DND-41 (cell line): ENCODE data around the gene PRPF6.
A peak's percentile ranks its signal among the peaks of the same experiment; 100 is the strongest.

Source experiments
- ATAC-seq: fragments of 200-7000 bp; cut with Tn5 transposase; 3 replicates; pipeline ENCODE4 v1.9.1; 2021; ENCODE audit warnings: low read depth; ENCODE audit not compliant: insufficient read depth
- DNase-seq: peaks from one replicate; pipeline ENCODE4 v3.0.0-alpha.2; 2020
- H2AFZ ChIP-seq: 2 replicates; pipeline ENCODE4 v1.6.0; 2012; ENCODE audit warnings: low read depth, low read length
- H3K27ac ChIP-seq: 2 replicates; pipeline ENCODE4 v1.5.1; 2012; ENCODE audit warnings: low read length, inconsistent platforms
- H3K27me3 ChIP-seq: fragments of 200-600 bp; sonication (generic); 2 replicates; pipeline ENCODE4 v1.6.0; 2012; ENCODE audit warnings: low read length, mild to moderate bottlenecking, inconsistent platforms; ENCODE audit not compliant: insufficient read depth, poor library complexity
- H3K36me3 ChIP-seq: 2 replicates; pipeline ENCODE4 v1.5.1; 2012; ENCODE audit warnings: low read length, inconsistent platforms; ENCODE audit not compliant: insufficient read depth
- H3K4me1 ChIP-seq: 2 replicates; pipeline ENCODE4 v1.5.1; 2012; ENCODE audit warnings: mild to moderate bottlenecking, low read length; ENCODE audit not compliant: insufficient read depth
- H3K4me2 ChIP-seq: 2 replicates; pipeline ENCODE4 v1.6.0; 2012; ENCODE audit warnings: mild to moderate bottlenecking, moderate library complexity, low read length, inconsistent platforms; ENCODE audit not compliant: insufficient read depth
- H3K4me3 ChIP-seq, 2 experiments: fragments of 200-600 bp in 1 of 2; shearing (Covaris generic) in 1 of 2; 2 replicates each; pipeline ENCODE4 v1.5.1; 2012 to 2016; ENCODE audit warnings: inconsistent platforms in 2 of 2, low read length in 2 of 2, mild to moderate bottlenecking in 2 of 2, low read depth in 1 of 2, moderate library complexity in 1 of 2
- H3K79me2 ChIP-seq: 2 replicates; pipeline ENCODE4 v1.6.0; 2012; ENCODE audit warnings: low read length, inconsistent platforms; ENCODE audit not compliant: insufficient read depth
- H3K9ac ChIP-seq: 2 replicates; pipeline ENCODE4 v1.6.0; 2012; ENCODE audit warnings: low read depth, mild to moderate bottlenecking, inconsistent platforms, low read length, moderate library complexity
- H3K9me3 ChIP-seq: 2 replicates; pipeline ENCODE4 v1.5.1; 2012; ENCODE audit warnings: low read length, moderate library complexity, mild to moderate bottlenecking, inconsistent platforms; ENCODE audit not compliant: insufficient read depth, severe bottlenecking
- H4K20me1 ChIP-seq: 2 replicates; pipeline ENCODE4 v1.6.0; 2012; ENCODE audit warnings: low read length; ENCODE audit not compliant: insufficient read depth
- CTCF ChIP-seq: IDR thresholded peaks from 2 replicates; pipeline ENCODE4 v1.5.1; 2012; ENCODE audit warnings: borderline replicate concordance, low read length, moderate library complexity, mild to moderate bottlenecking; ENCODE audit not compliant: poor library complexity, severe bottlenecking; ENCODE audit errors: extremely low read depth
- EZH2 ChIP-seq: IDR thresholded peaks from 3 replicates; pipeline ENCODE4 v1.6.1; 2012; ENCODE audit warnings: borderline replicate concordance, low read depth, mild to moderate bottlenecking, moderate library complexity, low read length, inconsistent platforms; ENCODE audit not compliant: severe bottlenecking

The PRPF6 gene

GRCh38 chr20:63962426-63963347 is 18.2 kb upstream of the PRPF6 start:
- Histone ChIP-seq H3K4me2 (no peak overlapping the region), H3K79me2 (peaks cover 19% of the 10 kb centered on the region), H3K9me3 (peaks cover 39% of the 10 kb centered on the region), H3K4me1 (no peaks in the 10 kb centered on the region), H3K9ac (no peak overlapping the region), H3K36me3 (peaks cover 84% of the 10 kb centered on the region), H3K27me3 (no peaks in the 10 kb centered on the region), H4K20me1 (peaks cover 35% of the 10 kb centered on the region), H2AFZ (no peak overlapping the region), H3K4me3 (no peak overlapping the region), H3K27ac (no peak overlapping the region)
- ATAC-seq (no peak), DNase-seq (no peak)
- TF ChIP-seq EZH2 (no peak), CTCF (no peak)

- peaks cover 31% of the 10 kb centered on the region for H4K20me1 ChIP-seq
- peaks cover 88% of the 10 kb centered on the region for H3K36me3 ChIP-seq
- no peak overlapping the region for H3K9ac ChIP-seq
- no peak overlapping the region for H2AFZ ChIP-seq
- H3K27ac ChIP-seq = no peak overlapping the region
- H3K4me3 ChIP-seq = peak overlapping the region in 1 of 2 experiments; percentile 33; a peak in 2 of 4 replicates
- peaks cover 4% of the 10 kb centered on the region for H3K4me1 ChIP-seq
- peaks cover 46% of the 10 kb centered on the region for H3K9me3 ChIP-seq
- H3K27me3 ChIP-seq = no peaks in the 10 kb centered on the region
- peaks cover 26% of the 10 kb centered on the region for H3K79me2 ChIP-seq
- no peak for TF ChIP-seq CTCF
- no peak for TF ChIP-seq EZH2
- ATAC-seq (no peak), DNase-seq (no peak)
- H3K4me2 ChIP-seq = no peak overlapping the region
These were observed 17.6 kb upstream of the PRPF6 start for GRCh38 chr20:63963348-63963741.

DNA sequence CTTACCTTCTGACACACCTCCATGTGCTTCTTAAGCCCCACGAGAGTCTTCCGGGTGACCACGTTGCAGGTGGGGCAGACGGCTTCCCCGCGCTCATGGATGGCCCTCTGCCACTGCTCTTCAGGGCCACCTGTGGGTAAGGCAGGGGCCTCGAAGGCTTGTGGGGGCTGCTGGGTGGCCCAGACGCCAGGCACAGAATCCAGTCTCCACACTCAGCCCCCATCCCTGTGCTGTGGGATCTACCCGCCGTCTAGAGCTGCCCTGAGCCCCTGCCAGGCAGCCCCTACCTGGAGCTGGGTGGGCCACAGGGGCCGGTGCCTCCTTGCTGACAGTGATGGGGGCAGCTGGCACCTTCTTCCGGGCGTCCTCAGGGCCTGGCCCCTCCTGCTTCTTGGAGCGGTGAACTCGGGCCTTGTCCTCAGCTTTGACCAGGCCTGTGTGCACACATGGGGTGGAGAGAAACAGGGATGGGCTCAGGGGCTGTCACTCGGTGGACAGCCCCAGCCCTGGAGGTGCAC is 17.1 kb upstream of the PRPF6 start:
- no peaks in the 10 kb centered on the region for H3K27me3 ChIP-seq
- peaks cover 8% of the 10 kb centered on the region for H3K4me1 ChIP-seq
- no peak overlapping the region for H3K4me2 ChIP-seq
- peaks cover 88% of the 10 kb centered on the region for H3K36me3 ChIP-seq
- no peak for DNase-seq
- peaks cover 51% of the 10 kb centered on the region for H3K9me3 ChIP-seq
- TF ChIP-seq CTCF (no peak), EZH2 (no peak)
- no peak overlapping the region for H2AFZ ChIP-seq
- H3K4me3 ChIP-seq = peak overlapping the region in 1 of 2 experiments; percentile 33; a peak in 2 of 4 replicates
- H3K27ac ChIP-seq = no peak overlapping the region
- no peak for ATAC-seq
- H3K9ac ChIP-seq = no peak overlapping the region
- H3K79me2 ChIP-seq = peaks cover 31% of the 10 kb centered on the region
- H4K20me1 ChIP-seq = peaks cover 26% of the 10 kb centered on the region
